K562 (cell line): ENCODE measurements around the gene TCAP. TPM values are rescaled to one million over a fixed set of nuclear protein-coding genes. Genes with fewer than 3 reads are reported as not detected.

Experiments
- ATF7 ChIP-seq: fragments of 450-650 bp; IDR thresholded peaks from 2 replicates; pipeline ENCODE4 v1.7.1; 2014; ENCODE audit warnings: mild to moderate bottlenecking, moderate library complexity
- BCL6 ChIP-seq: fragments of 250-450 bp; sonication (Bioruptor Pico); IDR thresholded peaks from 2 replicates; pipeline ENCODE4 v1.4.0; 2020
- CTBP1 ChIP-seq: fragments of 450-650 bp; IDR thresholded peaks from 2 replicates; pipeline ENCODE4 v1.6.1; 2016; ENCODE audit warnings: borderline replicate concordance
- DDX20 ChIP-seq: fragments of 450-650 bp; IDR thresholded peaks from 2 replicates; pipeline ENCODE4 v1.6.1; 2016; ENCODE audit warnings: missing genetic modification characterization, low read depth, mild to moderate bottlenecking, missing compliant biosample characterization, moderate library complexity
- ETV6 ChIP-seq, 3 experiments: fragments of 150-350 bp in 1 of 3; sonication (generic) in 1 of 3; formaldehyde crosslinking in 1 of 3; IDR thresholded peaks; 2 replicates each; pipeline versions ENCODE4 v1.6.1 to v1.8.0; 2014 to 2022; ENCODE audit warnings: borderline replicate concordance in 2 of 3, low read depth in 2 of 3, antibody characterized with exemption in 1 of 3, low read length in 1 of 3, mild to moderate bottlenecking in 1 of 3, missing genetic modification reagents in 1 of 3
- EWSR1 ChIP-seq: fragments of 450-650 bp; IDR thresholded peaks from 2 replicates; pipeline ENCODE4 v1.6.1; 2018; ENCODE audit warnings: borderline replicate concordance, mild to moderate bottlenecking, low read depth, moderate library complexity; ENCODE audit not compliant: partially characterized antibody
- EZH2 ChIP-seq: IDR thresholded peaks from 2 replicates; pipeline ENCODE4 v1.6.1; 2012; ENCODE audit warnings: low read depth, mild to moderate bottlenecking, inconsistent platforms, low read length, borderline replicate concordance
- HCFC1 ChIP-seq: IDR thresholded peaks from 2 replicates; pipeline ENCODE4 v1.6.1; 2012; ENCODE audit warnings: low read depth, low read length, improper control_type of control experiment
- HSF4 ChIP-seq: fragments of 250-450 bp; sonication (Bioruptor Pico); IDR thresholded peaks from 2 replicates; pipeline ENCODE4 v2.1.2; 2022; ENCODE audit warnings: mild to moderate bottlenecking, moderate library complexity, borderline replicate concordance
- KLF16 ChIP-seq: IDR thresholded peaks from 2 replicates; pipeline ENCODE4 v1.6.1; 2016; ENCODE audit warnings: antibody characterized with exemption
- MEF2A ChIP-seq: IDR thresholded peaks from 2 replicates; pipeline ENCODE4 v1.6.1; 2011; ENCODE audit warnings: low read depth, mild to moderate bottlenecking, low read length, moderate library complexity; ENCODE audit not compliant: control insufficient read depth
- MTA3 ChIP-seq: fragments of 450-650 bp; formaldehyde crosslinking; IDR thresholded peaks from 2 replicates; pipeline ENCODE4 v1.6.1; 2017; ENCODE audit warnings: mild to moderate bottlenecking, borderline replicate concordance
- NR1H2 ChIP-seq: sonication (generic); formaldehyde crosslinking; IDR thresholded peaks from 2 replicates; pipeline ENCODE4 v1.4.0; 2020; ENCODE audit warnings: mild to moderate bottlenecking, missing genetic modification reagents
- PHF8 ChIP-seq: fragments of 200-600 bp; sonication (generic); IDR thresholded peaks from 2 replicates; pipeline ENCODE4 v1.6.1; 2012; ENCODE audit warnings: mixed run types, mild to moderate bottlenecking, inconsistent platforms, low read length, moderate library complexity, borderline replicate concordance
- SETDB1 ChIP-seq: IDR thresholded peaks from one replicate; pipeline ENCODE4 v1.6.1; 2012; ENCODE audit warnings: low read length, control low read depth, inconsistent platforms
- TFAM ChIP-seq: fragments of 250-450 bp; sonication (Bioruptor Pico); conservative IDR thresholded peaks from 2 replicates; pipeline ENCODE4 v1.5.0; 2021; ENCODE audit warnings: mild to moderate bottlenecking, moderate library complexity
- ZNF140 ChIP-seq: fragments of 250-450 bp; sonication (Bioruptor Pico); IDR thresholded peaks from 2 replicates; pipeline ENCODE4 v1.8.0; 2021; ENCODE audit warnings: moderate library complexity, mild to moderate bottlenecking, inconsistent platforms
- ZNF444 ChIP-seq: fragments of 250-450 bp; sonication (Bioruptor Pico); IDR thresholded peaks from 2 replicates; pipeline ENCODE4 v1.4.0; 2020; ENCODE audit warnings: mild to moderate bottlenecking, moderate library complexity
- polyA plus RNA-seq, 8 experiments: library from polyadenylated mRNA; depleted of rRNA in 4 of 8; stranded (reverse) in 5 of 8; unstranded in 3 of 8; fragments of >200 nt; fragmentation: Nextera tagmentation in 2 of 8; fragmentation: Illumina TruSeq in 1 of 8; extraction: Ambion mirVana in 2 of 8; extraction: Trizol in 1 of 8; gene quantifications; 2 replicates each; pipeline versions ENCODE4 v1.2.1 to v1.2.3, GENCODE V29; 2011 to 2014; ENCODE audit warnings: inconsistent platforms in 1 of 8, missing spikeins in 1 of 8
- total RNA-seq, 7 experiments: library from RNA; depleted of rRNA in 6 of 7; stranded (reverse); fragments of >200 nt in 6 of 7; fragmentation: Illumina TruSeq in 2 of 7; extraction: Trizol in 2 of 7; gene quantifications; 2 replicates each; pipeline versions ENCODE4 v1.2.1 to v1.2.3, GENCODE V29; 2011 to 2021; ENCODE audit warnings: low replicate concordance in 1 of 7
- TF ChIP-seq, protein P1 (sequence below): sonication (generic); formaldehyde crosslinking; IDR thresholded peaks from 2 replicates; pipeline ENCODE4 v1.8.0; 2022; ENCODE audit warnings: mild to moderate bottlenecking, missing genetic modification reagents
- TF ChIP-seq, protein P2 (sequence below): sonication (generic); formaldehyde crosslinking; IDR thresholded peaks from 2 replicates; pipeline ENCODE4 v1.8.0; 2022; ENCODE audit warnings: mild to moderate bottlenecking, missing genetic modification reagents, borderline replicate concordance
- TF ChIP-seq, protein P3 (sequence below): conservative IDR thresholded peaks from 2 replicates; pipeline ENCODE4 v1.6.1; 2011; ENCODE audit warnings: low read depth, mild to moderate bottlenecking, low read length; ENCODE audit not compliant: control insufficient read depth
- TF ChIP-seq, protein P4 (sequence below): fragments of 450-650 bp; IDR thresholded peaks from 2 replicates; pipeline ENCODE4 v1.6.1; 2016; ENCODE audit warnings: missing biosample characterization, missing genetic modification characterization
- TF ChIP-seq, protein P5 (sequence below): fragments of 450-650 bp; conservative IDR thresholded peaks from 2 replicates; pipeline ENCODE4 v1.6.1; 2016; ENCODE audit warnings: missing genetic modification characterization, low read depth, mild to moderate bottlenecking, missing compliant biosample characterization, moderate library complexity

Gene TCAP
- total and polyA plus RNA-seq, 9 of the 15 experiments (the other 6 are each of a cell fraction or from before 2014, with no cell fraction given), result 0.33 to 1.4 (median 0.82) TPM; not detected in 2

DNA sequence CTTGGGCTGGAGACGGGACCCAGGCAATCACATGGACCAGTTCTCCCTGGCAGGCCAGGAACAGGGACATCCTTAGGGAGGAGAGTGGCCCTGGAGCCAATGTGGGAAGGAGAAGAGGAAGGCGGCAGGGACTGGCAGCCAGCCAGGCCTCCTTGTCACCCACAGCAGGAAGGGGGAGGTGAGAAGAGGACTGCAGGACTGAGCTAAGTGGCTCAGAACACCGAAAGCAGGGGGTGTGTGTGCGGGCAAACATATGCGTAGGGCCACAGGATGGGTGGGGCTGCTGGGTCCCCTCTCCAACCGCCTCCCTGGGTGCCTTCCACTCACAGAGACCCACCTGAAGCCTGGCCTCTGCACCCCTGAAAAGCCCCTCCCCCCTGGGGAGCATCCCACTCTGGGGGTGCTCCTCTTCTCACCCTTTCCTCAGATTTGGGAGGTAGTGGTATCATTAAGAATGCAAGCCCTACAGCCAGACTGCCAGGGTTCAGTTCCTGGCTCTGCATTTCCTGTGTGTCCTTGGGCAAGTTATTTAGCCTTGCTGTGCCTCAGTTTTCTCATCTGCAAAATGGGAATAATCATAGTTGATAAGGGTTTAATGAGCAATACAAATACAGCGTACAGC lies 11.2 kb downstream of the TCAP start (continued):
- TF ChIP-seq, protein P1, sequence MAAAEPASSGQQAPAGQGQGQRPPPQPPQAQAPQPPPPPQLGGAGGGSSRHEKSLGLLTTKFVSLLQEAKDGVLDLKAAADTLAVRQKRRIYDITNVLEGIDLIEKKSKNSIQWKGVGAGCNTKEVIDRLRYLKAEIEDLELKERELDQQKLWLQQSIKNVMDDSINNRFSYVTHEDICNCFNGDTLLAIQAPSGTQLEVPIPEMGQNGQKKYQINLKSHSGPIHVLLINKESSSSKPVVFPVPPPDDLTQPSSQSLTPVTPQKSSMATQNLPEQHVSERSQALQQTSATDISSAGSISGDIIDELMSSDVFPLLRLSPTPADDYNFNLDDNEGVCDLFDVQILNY, result no peak
- TF ChIP-seq MEF2A (no peak), HCFC1 (no peak), ATF7 (no peak), EWSR1 (no peak), ZNF140 (CRISPR knock-in tag) (no peak), DDX20 (no peak), EZH2 (no peak), HSF4 (CRISPR knock-in tag) (no peak), TFAM (no peak), ETV6 (IDR thresholded peaks at IDR 0.05; ENCODE audit: borderline replicate concordance in 1 of 2, low read depth in 2 of 2, low read length in 1 of 2) (no peak), ETV6 (CRISPR knock-in tag; IDR thresholded peaks at IDR 0.05; ENCODE audit: borderline replicate concordance) (no peak), MTA3 (no peak), BCL6 (CRISPR knock-in tag) (no peak), KLF16 (no peak), SETDB1 (no peak), NR1H2 (CRISPR knock-in tag) (no peak), CTBP1 (no peak), PHF8 (no peak), ZNF444 (CRISPR knock-in tag) (no peak)
- TF ChIP-seq, protein P2, sequence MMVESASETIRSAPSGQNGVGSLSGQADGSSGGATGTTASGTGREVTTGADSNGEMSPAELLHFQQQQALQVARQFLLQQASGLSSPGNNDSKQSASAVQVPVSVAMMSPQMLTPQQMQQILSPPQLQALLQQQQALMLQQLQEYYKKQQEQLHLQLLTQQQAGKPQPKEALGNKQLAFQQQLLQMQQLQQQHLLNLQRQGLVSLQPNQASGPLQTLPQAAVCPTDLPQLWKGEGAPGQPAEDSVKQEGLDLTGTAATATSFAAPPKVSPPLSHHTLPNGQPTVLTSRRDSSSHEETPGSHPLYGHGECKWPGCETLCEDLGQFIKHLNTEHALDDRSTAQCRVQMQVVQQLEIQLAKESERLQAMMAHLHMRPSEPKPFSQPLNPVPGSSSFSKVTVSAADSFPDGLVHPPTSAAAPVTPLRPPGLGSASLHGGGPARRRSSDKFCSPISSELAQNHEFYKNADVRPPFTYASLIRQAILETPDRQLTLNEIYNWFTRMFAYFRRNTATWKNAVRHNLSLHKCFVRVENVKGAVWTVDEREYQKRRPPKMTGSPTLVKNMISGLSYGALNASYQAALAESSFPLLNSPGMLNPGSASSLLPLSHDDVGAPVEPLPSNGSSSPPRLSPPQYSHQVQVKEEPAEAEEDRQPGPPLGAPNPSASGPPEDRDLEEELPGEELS (CRISPR knock-in tag), result no peak
- TF ChIP-seq, protein P3, sequence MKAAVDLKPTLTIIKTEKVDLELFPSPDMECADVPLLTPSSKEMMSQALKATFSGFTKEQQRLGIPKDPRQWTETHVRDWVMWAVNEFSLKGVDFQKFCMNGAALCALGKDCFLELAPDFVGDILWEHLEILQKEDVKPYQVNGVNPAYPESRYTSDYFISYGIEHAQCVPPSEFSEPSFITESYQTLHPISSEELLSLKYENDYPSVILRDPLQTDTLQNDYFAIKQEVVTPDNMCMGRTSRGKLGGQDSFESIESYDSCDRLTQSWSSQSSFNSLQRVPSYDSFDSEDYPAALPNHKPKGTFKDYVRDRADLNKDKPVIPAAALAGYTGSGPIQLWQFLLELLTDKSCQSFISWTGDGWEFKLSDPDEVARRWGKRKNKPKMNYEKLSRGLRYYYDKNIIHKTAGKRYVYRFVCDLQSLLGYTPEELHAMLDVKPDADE, result no peak
- TF ChIP-seq, protein P4, sequence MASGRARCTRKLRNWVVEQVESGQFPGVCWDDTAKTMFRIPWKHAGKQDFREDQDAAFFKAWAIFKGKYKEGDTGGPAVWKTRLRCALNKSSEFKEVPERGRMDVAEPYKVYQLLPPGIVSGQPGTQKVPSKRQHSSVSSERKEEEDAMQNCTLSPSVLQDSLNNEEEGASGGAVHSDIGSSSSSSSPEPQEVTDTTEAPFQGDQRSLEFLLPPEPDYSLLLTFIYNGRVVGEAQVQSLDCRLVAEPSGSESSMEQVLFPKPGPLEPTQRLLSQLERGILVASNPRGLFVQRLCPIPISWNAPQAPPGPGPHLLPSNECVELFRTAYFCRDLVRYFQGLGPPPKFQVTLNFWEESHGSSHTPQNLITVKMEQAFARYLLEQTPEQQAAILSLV (tag), result no peak
- TF ChIP-seq, protein P5, sequence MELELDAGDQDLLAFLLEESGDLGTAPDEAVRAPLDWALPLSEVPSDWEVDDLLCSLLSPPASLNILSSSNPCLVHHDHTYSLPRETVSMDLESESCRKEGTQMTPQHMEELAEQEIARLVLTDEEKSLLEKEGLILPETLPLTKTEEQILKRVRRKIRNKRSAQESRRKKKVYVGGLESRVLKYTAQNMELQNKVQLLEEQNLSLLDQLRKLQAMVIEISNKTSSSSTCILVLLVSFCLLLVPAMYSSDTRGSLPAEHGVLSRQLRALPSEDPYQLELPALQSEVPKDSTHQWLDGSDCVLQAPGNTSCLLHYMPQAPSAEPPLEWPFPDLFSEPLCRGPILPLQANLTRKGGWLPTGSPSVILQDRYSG (tag), result no peak
